Midbrain (tissue), 1 donor: ENCODE results near the gene CYP4F11.
"Not testable (repeated sequence)": the region's sequence is repeated elsewhere in the genome, so short reads cannot be mapped to it uniquely, and the experiment has no call there.

Experiments
- DNase-seq: peaks from one replicate; lab custom pipeline; 2025; lab: John Stamatoyannopoulos, UW

Gene CYP4F11

GRCh38 chr19:15923702-15924101, 10.6 kb downstream of the CYP4F11 start:
- DNase-seq = no peak

GRCh38 chr19:15922021-15922420, 12.3 kb downstream of the CYP4F11 start:
- no peak for DNase-seq

GRCh38 chr19:15919243-15919642, 15.1 kb downstream of the CYP4F11 start:
- no peak for DNase-seq

GRCh38 chr19:15915109-15915508, 19.2 kb downstream of the CYP4F11 start:
- no peak for DNase-seq

- DNase-seq = no peak
These were observed 20.5 kb downstream of the CYP4F11 start for GRCh38 chr19:15913830-15914229.

- DNase-seq = no peak
These were observed 20.9 kb downstream of the CYP4F11 start for GRCh38 chr19:15913384-15913783.

- DNase-seq = no peak
These were observed 22.6 kb downstream of the CYP4F11 start for GRCh38 chr19:15911599-15912235.

GRCh38 chr19:15905026-15905425, 29.3 kb downstream of the CYP4F11 start:
- no peak for DNase-seq

GRCh38 chr19:15902898-15903297, 31.4 kb downstream of the CYP4F11 start:
- not testable (repeated sequence) for DNase-seq

GRCh38 chr19:15902254-15902653, 32.1 kb downstream of the CYP4F11 start:
- no peak for DNase-seq

- no peak for DNase-seq
These were observed 33.8 kb downstream of the CYP4F11 start for GRCh38 chr19:15900504-15900903.

- DNase-seq = not testable (repeated sequence)
These were observed 34.3 kb downstream of the CYP4F11 start for GRCh38 chr19:15900032-15900431.

GRCh38 chr19:15899561-15899960, 34.8 kb downstream of the CYP4F11 start:
- not testable (repeated sequence) for DNase-seq

- no peak for DNase-seq
These were observed 36.5 kb downstream of the CYP4F11 start, which contains the start of gene CYP4F2 for GRCh38 chr19:15897738-15898276. Gene CYP4F2, minus strand, starts transcription at chr19:15898074. Its CDS starts 463 bp downstream, at chr19:15897611.

GRCh38 chr19:15897026-15897737, 37.1 kb downstream of the CYP4F11 start:
- no peak for DNase-seq

- no peak for DNase-seq
These were observed 38.4 kb downstream of the CYP4F11 start for GRCh38 chr19:15895876-15896430.

- no peak for DNase-seq
These were observed 40.0 kb downstream of the CYP4F11 start for GRCh38 chr19:15894359-15894758.

- DNase-seq = no peak
These were observed 40.9 kb downstream of the CYP4F11 start for GRCh38 chr19:15893477-15893876.

- no peak for DNase-seq
These were observed 42.3 kb downstream of the CYP4F11 start for GRCh38 chr19:15892012-15892411.

- no peak for DNase-seq
These were observed 42.9 kb downstream of the CYP4F11 start for GRCh38 chr19:15891434-15891833.

- DNase-seq = not testable (repeated sequence)
These were observed 45.0 kb downstream of the CYP4F11 start for GRCh38 chr19:15889339-15889738.

- no peak for DNase-seq
These were observed 48.4 kb downstream of the CYP4F11 start for GRCh38 chr19:15885919-15886318.

GRCh38 chr19:15885167-15885566, 49.2 kb downstream of the CYP4F11 start:
- no peak for DNase-seq
